Activated naive CD4-positive, alpha-beta T cell (primary cell): ENCODE data around the gene SEMA6D.

Experiments
- DNase-seq, 4 experiments: peaks; one replicate each; lab custom pipeline; 2025; lab: John Stamatoyannopoulos, UW

The SEMA6D gene

GRCh38 chr15:47717036-47717612, at the start of gene SEMA6D:
Gene SEMA6D, plus strand, starts transcription at chr15:47717505. Its CDS starts 42,294 bp downstream, at chr15:47759799.
- no peak for DNase-seq

GRCh38 chr15:47669221-47669620, 48.1 kb upstream of the SEMA6D start:
- no peak for DNase-seq

GRCh38 chr15:47670365-47670764, 46.9 kb upstream of the SEMA6D start:
- DNase-seq: no peak

- no peak for DNase-seq
These were observed 44.0 kb upstream of the SEMA6D start for GRCh38 chr15:47673232-47673761.

GRCh38 chr15:47674586-47675232, 42.6 kb upstream of the SEMA6D start:
- no peak for DNase-seq

- no peak for DNase-seq
These were observed 41.6 kb upstream of the SEMA6D start for GRCh38 chr15:47675735-47676134.

GRCh38 chr15:47678040-47678439, 39.3 kb upstream of the SEMA6D start:
- no peak for DNase-seq

GRCh38 chr15:47682661-47683060, 34.6 kb upstream of the SEMA6D start:
- DNase-seq: no peak

GRCh38 chr15:47685141-47685870, 32.0 kb upstream of the SEMA6D start:
- no peak for DNase-seq

- no peak for DNase-seq
These were observed 28.7 kb upstream of the SEMA6D start for GRCh38 chr15:47688573-47689086.

- DNase-seq: no peak
These were observed 27.6 kb upstream of the SEMA6D start for GRCh38 chr15:47689660-47690059.

- DNase-seq: no peak
These were observed 25.4 kb upstream of the SEMA6D start for GRCh38 chr15:47691882-47692281.

- no peak for DNase-seq
These were observed 21.0 kb upstream of the SEMA6D start for GRCh38 chr15:47696351-47696750.

GRCh38 chr15:47705281-47705997, 11.9 kb upstream of the SEMA6D start:
- no peak for DNase-seq

GRCh38 chr15:47707391-47707790, 9.9 kb upstream of the SEMA6D start:
- DNase-seq: no peak

GRCh38 chr15:47708161-47708980, 8.9 kb upstream of the SEMA6D start:
- no peak for DNase-seq

GRCh38 chr15:47711655-47712054, 5.7 kb upstream of the SEMA6D start:
- no peak for DNase-seq

GRCh38 chr15:47715402-47715801, 1.9 kb upstream of the SEMA6D start:
- DNase-seq: no peak

- DNase-seq: no peak
These were observed 1.4 kb upstream of the SEMA6D start for GRCh38 chr15:47715856-47716445.

GRCh38 chr15:47716516-47716915, 789 bp upstream of the SEMA6D start:
- no peak for DNase-seq
